K562 (cell line): ENCODE data around the gene FOXO4.

Experiments used
- BHLHE40 ChIP-seq: IDR thresholded peaks from 2 replicates; pipeline ENCODE4 v1.6.1; 2011; ENCODE audit warnings: low read length, improper control_type of control experiment
- CTCF ChIP-seq, 3 experiments: IDR thresholded peaks in 2 of 3; conservative IDR thresholded peaks in 1 of 3; 2 replicates each; pipeline ENCODE4 v1.5.1; 2011 to 2012; ENCODE audit warnings: low read length in 3 of 3, mild to moderate bottlenecking in 3 of 3, control low read depth in 2 of 3, improper control_type of control experiment in 1 of 3, inconsistent platforms in 1 of 3, low read depth in 1 of 3, mixed read lengths in 1 of 3, moderate library complexity in 1 of 3; ENCODE audit not compliant: insufficient read depth in 2 of 3
- ETV5 ChIP-seq: sonication (generic); formaldehyde crosslinking; IDR thresholded peaks from 2 replicates; pipeline ENCODE4 v1.4.0; 2020; ENCODE audit warnings: low read depth, mild to moderate bottlenecking, missing genetic modification reagents
- KLF16 ChIP-seq: IDR thresholded peaks from 2 replicates; pipeline ENCODE4 v1.6.1; 2016; ENCODE audit warnings: antibody characterized with exemption
- NFYB ChIP-seq: IDR thresholded peaks from 2 replicates; pipeline ENCODE4 v1.6.1; 2011; ENCODE audit warnings: mild to moderate bottlenecking, moderate library complexity; ENCODE audit not compliant: insufficient read length; ENCODE audit errors: extremely low read depth
- POLR2AphosphoS5 ChIP-seq: IDR thresholded peaks from 2 replicates; pipeline ENCODE4 v1.6.1; 2011; ENCODE audit warnings: mild to moderate bottlenecking, low read depth, low read length, moderate library complexity; ENCODE audit not compliant: control insufficient read depth, insufficient read depth
- POU5F1 ChIP-seq: fragments of 150-350 bp; IDR thresholded peaks from 2 replicates; pipeline ENCODE4 v1.6.1; 2014; ENCODE audit warnings: borderline replicate concordance, low read length, low read depth, mild to moderate bottlenecking; ENCODE audit not compliant: partially characterized antibody
- TCF7L2 ChIP-seq: fragments of 150-350 bp; IDR thresholded peaks from 2 replicates; pipeline ENCODE4 v1.6.1; 2016; ENCODE audit warnings: low read depth, mild to moderate bottlenecking, low read length, moderate library complexity
- ZFX ChIP-seq: sonication (generic); formaldehyde crosslinking; IDR thresholded peaks from 2 replicates; pipeline ENCODE4 v1.8.0; 2022; ENCODE audit warnings: mild to moderate bottlenecking, missing genetic modification reagents, moderate library complexity
- ZKSCAN1 ChIP-seq: fragments of 150-350 bp; IDR thresholded peaks from 2 replicates; pipeline ENCODE4 v1.6.1; 2016; ENCODE audit warnings: low read depth, low read length

GRCh38 chrX:71091263-71091662 is 4.4 kb upstream of the FOXO4 start:
- TF ChIP-seq POLR2AphosphoS5, result no peak
- TF ChIP-seq BHLHE40, result no peak
- no peak for TF ChIP-seq CTCF (IDR thresholded peaks at IDR 0.05 in 2 of 3, conservative IDR thresholded peaks at IDR 0.05 in 1 of 3; ENCODE audit: insufficient read depth in 2 of 3, low read depth in 1 of 3, low read length in 3 of 3)
- no peak for TF ChIP-seq NFYB
- no peak for TF ChIP-seq KLF16
- TF ChIP-seq TCF7L2, result no peak
- TF ChIP-seq ZFX (CRISPR knock-in tag), result no peak
- no peak for TF ChIP-seq ETV5 (CRISPR knock-in tag)
- TF ChIP-seq POU5F1, result no peak
- no peak for TF ChIP-seq ZKSCAN1
